Right ventricle myocardium superior (tissue), 1 donor: ENCODE results near the gene NKRF. TPM values are rescaled to one million over a fixed set of nuclear protein-coding genes. Genes with fewer than 3 reads are reported as not detected.
A peak's percentile ranks its signal among the peaks of the same experiment; 100 is the strongest.

Experiments used
- ATAC-seq: fragments of 200-7000 bp; cut with Tn5 transposase; one replicate; pipeline ENCODE4 v1.9.1; 2020; ENCODE audit warnings: mild to moderate bottlenecking; ENCODE audit not compliant: poor library complexity
- DNase-seq: peaks from one replicate; pipeline ENCODE4 v3.0.0-alpha.2; 2020
- intact Hi-C: fragments of 100-400 bp; cut with DNase I; formaldehyde crosslinking; loops from one replicate; pipeline ENCODE4 v1.11.2; 2022
- microRNA-seq: library from miRNA; unstranded; fragments of <30 nt; microRNA quantifications from one replicate; pipeline ENCODE4 v1.2.0, GENCODE V29; 2020
- total RNA-seq: library from RNA; stranded (reverse); fragmentation: NEBNext Ultra II Directional; extraction: Animal tissue kit (Norgen Biotek cat#: 25700); gene quantifications from one replicate; pipeline ENCODE4 v1.2.1, GENCODE V29; 2021
- donor health status: DM: no; HTN: yes; CAD: no; lungs with severe emphysema.

NKRF gene
- total RNA-seq, 1 donor from 2014 or later = 4.6 TPM

DNA sequence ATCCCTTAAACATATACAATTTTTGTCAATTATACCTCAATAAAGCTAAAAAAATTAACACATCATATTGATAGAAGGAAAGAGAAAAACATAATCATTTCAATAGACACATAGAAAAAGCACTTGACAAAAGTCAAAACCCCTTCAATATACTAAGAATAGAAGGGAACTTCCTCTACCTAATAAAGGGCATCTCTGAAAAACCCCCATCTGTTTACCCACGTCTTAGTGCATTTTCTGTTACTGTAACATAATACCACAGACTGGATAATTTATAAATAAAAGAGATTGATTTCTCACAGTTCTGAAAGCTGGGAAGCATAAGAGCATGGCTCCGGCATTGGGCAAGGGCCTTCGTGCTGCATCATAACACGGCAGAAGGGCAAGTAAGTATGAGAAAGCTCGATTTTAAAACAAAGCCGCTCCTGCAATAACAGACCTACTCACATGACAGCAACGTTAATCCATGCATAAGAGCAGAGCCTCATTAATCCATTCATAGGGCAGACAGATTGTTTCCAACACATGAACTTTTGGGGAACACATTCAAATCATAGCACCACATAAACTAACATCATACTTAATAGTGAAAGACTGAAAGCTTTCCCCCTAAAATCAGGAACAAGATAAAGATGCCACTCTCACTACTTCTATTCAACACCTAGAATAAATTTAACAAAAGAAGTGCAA, 56.8 kb downstream of the NKRF start:
- no peak for ATAC-seq
- intact Hi-C loops = no loop called here
- no peak for DNase-seq

DNA sequence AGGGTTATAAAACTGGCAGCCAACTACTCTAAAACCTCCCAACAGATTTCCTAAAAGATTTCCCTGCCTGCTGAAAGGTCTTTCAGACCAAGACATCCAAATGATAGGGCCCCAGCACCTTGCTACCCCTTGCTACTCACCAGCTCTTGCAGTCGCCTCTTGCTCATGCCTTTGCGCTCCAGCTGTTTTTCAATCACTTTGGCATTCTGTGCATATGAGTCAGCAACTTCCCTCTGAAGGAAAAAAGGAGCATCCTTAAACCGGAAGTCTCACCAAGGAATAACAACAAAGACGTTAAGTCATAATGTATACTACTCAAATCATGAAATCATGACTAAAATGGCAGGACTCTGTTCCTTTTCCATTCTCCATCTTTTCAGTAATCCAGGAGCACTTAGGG, 65.0 kb downstream of the NKRF start:
- DNase-seq (no peak), ATAC-seq (no peak)
- intact Hi-C loops = no loop called here

DNA sequence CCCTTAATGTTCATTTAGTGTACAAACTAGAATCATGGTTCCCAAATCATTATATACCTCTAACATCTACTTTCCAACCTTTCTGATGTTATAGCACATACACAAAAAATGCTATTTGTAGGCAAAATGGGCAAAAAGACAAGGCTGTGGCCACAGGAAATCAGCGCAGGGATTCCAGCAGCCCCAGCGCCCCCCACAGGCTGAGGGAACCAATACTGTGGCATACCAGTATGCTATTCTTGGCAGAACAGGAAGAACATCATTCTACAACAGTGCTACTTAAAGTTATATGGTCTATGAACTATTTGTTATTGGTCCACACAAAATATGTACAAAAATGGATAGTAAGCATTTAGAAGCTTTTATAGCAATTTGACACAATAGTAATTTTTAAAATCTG, 66.4 kb downstream of the NKRF start:
- no peak for DNase-seq
- ATAC-seq = no peak
- intact Hi-C loops = no loop called here

Small RNAs within 50 kb of the gene (microRNA-seq; reads per million reads assigned to microRNA genes)
- gene MIR766 = 6.1 reads per million, percentile 18 among the genes with 10 or more reads in this experiment

Other genes starting within 250 kb of the NKRF start
- gene SLC25A43, start 207.1 kb downstream of the NKRF start, total RNA-seq = 2.1 TPM
- gene SLC25A5, start 138.0 kb downstream of the NKRF start, total RNA-seq = 143 TPM
- 12.7 TPM for gene STEEP1, start 41.0 kb downstream of the NKRF start, total RNA-seq
- gene UBE2A, start 31.9 kb downstream of the NKRF start, total RNA-seq = 58.5 TPM
- 6.6 TPM for gene SEPTIN6, start 86.7 kb upstream of the NKRF start, total RNA-seq
- 0.51 TPM for gene SOWAHD, start 152.2 kb upstream of the NKRF start, total RNA-seq
- gene RPL39, start 185.2 kb upstream of the NKRF start, total RNA-seq = 1,035 TPM
- 3.3 TPM for gene UPF3B, start 246.5 kb upstream of the NKRF start, total RNA-seq